NCI-H524 treated with DMSO at 0.1 percent for 48 hours (cell line): ENCODE results near the gene ATP1B4.
"Not testable (repeated sequence)": the region's sequence is repeated elsewhere in the genome, so short reads cannot be mapped to it uniquely, and the experiment has no call there.

Experiments
- DNase-seq: peaks from one replicate; lab custom pipeline; 2025; lab: John Stamatoyannopoulos, UW

Gene ATP1B4

GRCh38 chrX:120361764-120362305, at the start of gene ATP1B4:
ATP1B4 (plus strand) TSS chrX:120362089; CDS start chrX:120362169, 80 bp downstream.
- no peak for DNase-seq

- no peak for DNase-seq
Measured at GRCh38 chrX:120315776-120316175, 46.1 kb upstream of the ATP1B4 start.

GRCh38 chrX:120316587-120317283, 45.2 kb upstream of the ATP1B4 start:
- no peak for DNase-seq

- DNase-seq, result no peak
Measured at GRCh38 chrX:120318411-120318810, 43.5 kb upstream of the ATP1B4 start.

- no peak for DNase-seq
Measured at GRCh38 chrX:120321520-120322281, 40.2 kb upstream of the ATP1B4 start.

- DNase-seq, result no peak
Measured at GRCh38 chrX:120331116-120331515, 30.8 kb upstream of the ATP1B4 start.

GRCh38 chrX:120332394-120332793, 29.5 kb upstream of the ATP1B4 start:
- DNase-seq, result no peak

GRCh38 chrX:120334151-120334550, 27.7 kb upstream of the ATP1B4 start:
- no peak for DNase-seq

- DNase-seq, result no peak
Measured at GRCh38 chrX:120334603-120335002, 27.3 kb upstream of the ATP1B4 start.

GRCh38 chrX:120335289-120335688, 26.6 kb upstream of the ATP1B4 start:
- no peak for DNase-seq

- no peak for DNase-seq
Measured at GRCh38 chrX:120336899-120337298, 25.0 kb upstream of the ATP1B4 start.

- not testable (repeated sequence) for DNase-seq
Measured at GRCh38 chrX:120344566-120344965, 17.3 kb upstream of the ATP1B4 start.

- no peak for DNase-seq
Measured at GRCh38 chrX:120350450-120351138, 11.3 kb upstream of the ATP1B4 start.

GRCh38 chrX:120356084-120356483, 5.8 kb upstream of the ATP1B4 start:
- no peak for DNase-seq

GRCh38 chrX:120357186-120357585, 4.7 kb upstream of the ATP1B4 start:
- DNase-seq, result no peak

GRCh38 chrX:120358737-120359456, 3.0 kb upstream of the ATP1B4 start:
- no peak for DNase-seq

GRCh38 chrX:120365320-120365719, 3.4 kb downstream of the ATP1B4 start:
- DNase-seq, result peak; percentile 8

GRCh38 chrX:120365968-120366367, 4.1 kb downstream of the ATP1B4 start:
- no peak for DNase-seq

GRCh38 chrX:120366794-120367193, 4.9 kb downstream of the ATP1B4 start:
- DNase-seq, result no peak

- DNase-seq, result no peak
Measured at GRCh38 chrX:120367402-120368109, 5.7 kb downstream of the ATP1B4 start.

GRCh38 chrX:120372667-120373370, 10.9 kb downstream of the ATP1B4 start:
- no peak for DNase-seq
